Measurements from ENCODE around the gene ANKS1B.

GRCh38 chr12:99984271-99985128 is at the start of gene ANKS1B:
- TF ChIP-seq CTCF (conservative IDR thresholded peaks at IDR 0.05; ENCODE audit: low read length) = no peak
- TF ChIP-seq EZH2phosphoT487 (IDR thresholded peaks at IDR 0.05; ENCODE audit: borderline replicate concordance) = no peak
